Spleen (tissue), 11 donors: Measurements from ENCODE around the gene TIGAR. TPM values are rescaled to one million over a fixed set of nuclear protein-coding genes. Genes with fewer than 3 reads are reported as not detected.
A peak's percentile ranks its signal among the peaks of the same experiment; 100 is the strongest.

Source experiments
- DNase-seq: peaks from one replicate; pipeline ENCODE4 v3.0.0-alpha.2; 2020
- H3K27ac ChIP-seq, 8 donors: fragments of 200-600 bp; sonication (generic) in 7 of 8; 1 replicate in 4 of 8; 2 replicates in 4 of 8; pipeline versions ENCODE4 v1.5.0 to v1.8.0; 2016 to 2021; ENCODE audit warnings: inconsistent platforms in 4 of 8, mild to moderate bottlenecking in 4 of 8, moderate library complexity in 1 of 8
- H3K27me3 ChIP-seq, 7 donors: fragments of 200-600 bp; sonication (generic) in 6 of 7; replicated peaks in 1 of 7; 1 replicate in 4 of 7; 2 replicates in 3 of 7; pipeline versions ENCODE4 v1.5.0 to v1.8.0; 2016 to 2021; ENCODE audit warnings: inconsistent platforms in 3 of 7, mild to moderate bottlenecking in 1 of 7
- H3K36me3 ChIP-seq, 6 donors: fragments of 200-600 bp; sonication (generic) in 5 of 6; 1 replicate in 4 of 6; 2 replicates in 2 of 6; pipeline versions ENCODE4 v1.5.0 to v1.8.0; 2016 to 2021; ENCODE audit warnings: inconsistent platforms in 2 of 6
- H3K4me1 ChIP-seq, 6 donors: fragments of 200-600 bp; sonication (generic) in 5 of 6; 1 replicate in 3 of 6; 2 replicates in 3 of 6; pipeline versions ENCODE4 v1.5.0 to v1.8.0; 2016 to 2021; ENCODE audit warnings: inconsistent platforms in 3 of 6
- H3K4me3 ChIP-seq, 8 donors: fragments of 200-600 bp; sonication (generic) in 7 of 8; 1 replicate in 4 of 8; 2 replicates in 4 of 8; pipeline versions ENCODE4 v1.5.0 to v1.8.0; 2016 to 2021; ENCODE audit warnings: inconsistent platforms in 4 of 8, mild to moderate bottlenecking in 4 of 8, moderate library complexity in 2 of 8
- H3K9me3 ChIP-seq, 8 donors: fragments of 200-600 bp; sonication (generic) in 7 of 8; 1 replicate in 4 of 8; 2 replicates in 4 of 8; pipeline versions ENCODE4 v1.5.0 to v1.8.0; 2016 to 2021; ENCODE audit warnings: inconsistent platforms in 4 of 8
- POLR2A ChIP-seq, 3 donors: fragments of 450-650 bp; IDR thresholded peaks; one replicate each; pipeline ENCODE4 v1.5.1; 2017; ENCODE audit warnings: antibody characterized with exemption in 3 of 3, mild to moderate bottlenecking in 1 of 3
- POLR2AphosphoS5 ChIP-seq, 3 donors: sonication (generic); formaldehyde crosslinking; IDR thresholded peaks; one replicate each; pipeline ENCODE4 v1.5.1; 2017; ENCODE audit warnings: antibody characterized with exemption in 3 of 3
- WGBS, 5 donors: extraction: QIAGEN DNeasy Blood & Tissue Kit in 3 of 5; methylation state at CpG; one replicate each; pipeline versions ENCODE4 v1.1.5 to v1.1.7; 2013 to 2018; 5-methylcytosine and 5-hydroxymethylcytosine counted together
- intact Hi-C: fragments of 100-400 bp; cut with DNase I; formaldehyde crosslinking; loops from one replicate; pipeline ENCODE4 v1.15.0; 2023; ENCODE audit warnings: low total_unique reads
- polyA plus RNA-seq, 3 donors: library from polyadenylated mRNA; stranded (reverse); fragments of 200-250 nt; gene quantifications; one replicate each; pipeline ENCODE4 v1.2.1, GENCODE V29; 2013
- total RNA-seq, 7 donors: library from RNA; depleted of rRNA in 3 of 7; stranded (reverse); fragments of >200 nt in 3 of 7; fragmentation: NEBNext Ultra II Directional in 4 of 7; extraction: Animal tissue kit (Norgen Biotek cat#: 25700) in 4 of 7; gene quantifications; one replicate each; pipeline versions ENCODE4 v1.1.0 to v1.2.1, GENCODE V29; 2016 to 2021
- TF ChIP-seq, protein P1 (sequence below), 11 experiments: fragments of 200-600 bp in 7 of 11; fragments of 450-650 bp in 4 of 11; sonication (generic) in 4 of 11; IDR thresholded peaks in 8 of 11; conservative IDR thresholded peaks in 3 of 11; 1 replicate in 7 of 11; 2 replicates in 4 of 11; pipeline versions ENCODE4 v1.4.0 to v1.8.0; 2016 to 2021; ENCODE audit warnings: antibody characterized with exemption in 11 of 11, inconsistent platforms in 4 of 11, mild to moderate bottlenecking in 1 of 11
- donor health status: healthy with polysubstance abuse.
- donor health status: DM: no; HTN: no; CAD: no; lungs with moderate emphysema.
- donor health status: DM: no; HTN: no; CAD: no.
- donor health status: Bipolar disorder and iron deficiency.
- donor health status: healthy.
- donor health status: DM: no; HTN: no; CAD: no.
- donor health status: DM: yes; HTN: yes; CAD: no.

The TIGAR gene
- total and polyA plus RNA-seq, 10 donors, result 4.5 to 16.7 (median 11.5) TPM

DNA sequence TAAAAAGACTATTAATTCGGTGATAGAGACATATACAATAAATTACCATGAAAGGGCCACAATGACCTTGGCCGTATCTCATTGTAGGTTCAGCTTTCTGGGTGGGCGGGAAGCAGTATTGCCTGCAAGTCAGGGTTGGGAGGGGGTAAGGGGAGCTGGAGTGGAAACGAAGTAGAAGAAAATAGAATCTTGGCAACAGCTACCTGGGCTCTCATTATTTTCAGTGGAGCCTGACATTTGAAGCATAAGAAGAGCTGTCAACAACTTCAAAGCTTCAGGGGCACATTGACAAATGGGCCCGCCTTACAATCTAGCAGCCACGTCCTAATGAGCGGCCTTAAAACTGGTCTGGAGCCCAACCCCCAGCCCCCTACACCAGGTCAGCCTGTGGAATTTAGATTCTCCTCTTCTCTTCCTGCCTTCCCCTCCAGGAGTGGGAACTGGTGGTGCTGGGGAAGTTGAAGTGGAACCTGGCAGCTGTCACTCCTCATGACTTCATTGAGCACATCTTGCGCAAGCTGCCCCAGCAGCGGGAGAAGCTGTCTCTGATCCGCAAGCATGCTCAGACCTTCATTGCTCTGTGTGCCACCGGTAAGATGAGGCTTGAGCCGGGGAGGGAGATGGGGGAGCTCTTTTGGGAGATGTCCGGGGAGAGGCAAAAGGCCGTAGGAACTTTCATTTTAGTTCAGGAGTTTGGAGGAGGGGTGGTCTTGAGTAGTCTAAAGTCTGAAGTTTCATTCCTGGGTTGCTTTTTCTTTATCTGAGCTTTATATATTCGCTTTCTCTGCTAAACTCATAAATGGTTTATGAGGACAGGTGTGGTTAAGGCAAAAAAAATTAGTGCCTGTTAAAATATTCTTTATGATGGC lies 42.5 kb upstream of the TIGAR start:
- Histone ChIP-seq H3K9me3 (no peaks in the 10 kb centered on the region), H3K27me3 (peaks cover 0 to 31% (median 19%) of the 10 kb centered on the region in 7 donors), H3K36me3 (peaks cover 0 to 75% (median 58%) of the 10 kb centered on the region in 6 donors), H3K4me1 (peaks cover 3 to 99% (median 72%) of the 10 kb centered on the region in 6 donors), H3K27ac (peak overlapping the region in 4 of 8 donors; percentile 24 to 93 (median 48)), H3K4me3 (no peak overlapping the region)
- 53 to 74% (median 60%) methylated on average over 14 to 15 of the region's 15 CpGs for WGBS, 5 donors
- peak; percentile 87 for DNase-seq
- intact Hi-C loops, result loop anchor here (5.0 kb wide), 2 partner anchors 391 to 406 kb away; partner anchors contain the start of gene PARP11
- TF ChIP-seq POLR2A (IDR thresholded peaks at IDR 0.05), result no peak
- peak in 2 of 3 donors; percentile 50 to 52 for TF ChIP-seq POLR2AphosphoS5 (IDR thresholded peaks at IDR 0.05)
- TF ChIP-seq, protein P1, sequence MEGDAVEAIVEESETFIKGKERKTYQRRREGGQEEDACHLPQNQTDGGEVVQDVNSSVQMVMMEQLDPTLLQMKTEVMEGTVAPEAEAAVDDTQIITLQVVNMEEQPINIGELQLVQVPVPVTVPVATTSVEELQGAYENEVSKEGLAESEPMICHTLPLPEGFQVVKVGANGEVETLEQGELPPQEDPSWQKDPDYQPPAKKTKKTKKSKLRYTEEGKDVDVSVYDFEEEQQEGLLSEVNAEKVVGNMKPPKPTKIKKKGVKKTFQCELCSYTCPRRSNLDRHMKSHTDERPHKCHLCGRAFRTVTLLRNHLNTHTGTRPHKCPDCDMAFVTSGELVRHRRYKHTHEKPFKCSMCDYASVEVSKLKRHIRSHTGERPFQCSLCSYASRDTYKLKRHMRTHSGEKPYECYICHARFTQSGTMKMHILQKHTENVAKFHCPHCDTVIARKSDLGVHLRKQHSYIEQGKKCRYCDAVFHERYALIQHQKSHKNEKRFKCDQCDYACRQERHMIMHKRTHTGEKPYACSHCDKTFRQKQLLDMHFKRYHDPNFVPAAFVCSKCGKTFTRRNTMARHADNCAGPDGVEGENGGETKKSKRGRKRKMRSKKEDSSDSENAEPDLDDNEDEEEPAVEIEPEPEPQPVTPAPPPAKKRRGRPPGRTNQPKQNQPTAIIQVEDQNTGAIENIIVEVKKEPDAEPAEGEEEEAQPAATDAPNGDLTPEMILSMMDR (IDR thresholded peaks at IDR 0.05 in 8 of 11, conservative IDR thresholded peaks at IDR 0.05 in 3 of 11), result no peak

DNA sequence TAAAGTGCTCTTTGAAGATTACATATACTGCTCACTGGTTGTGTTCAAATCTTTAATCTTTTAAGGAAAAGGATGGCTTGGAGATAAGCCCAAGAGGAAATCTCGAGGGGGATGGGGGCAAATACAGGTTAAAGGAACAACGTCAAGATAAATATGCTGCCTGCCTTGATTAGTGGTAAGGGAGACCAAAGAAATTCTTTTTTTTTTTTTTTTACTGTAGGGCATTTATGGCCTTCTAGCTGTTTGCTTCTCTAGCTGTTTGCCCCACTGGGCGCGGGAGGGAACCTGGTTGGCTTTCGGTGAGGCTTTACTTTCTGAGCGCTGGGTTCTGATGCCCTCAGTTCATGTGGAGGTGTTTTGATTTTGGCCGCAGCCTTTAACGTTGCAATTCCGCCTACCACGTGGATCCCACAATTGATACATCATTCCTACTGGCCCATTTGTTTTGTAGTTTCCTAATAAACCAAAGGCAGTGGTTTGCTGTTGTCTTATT lies 41.8 kb upstream of the TIGAR start:
- H3K4me3 ChIP-seq, result no peak overlapping the region
- H3K9me3 ChIP-seq, result no peaks in the 10 kb centered on the region
- WGBS, 5 donors, result 70 to 85% (median 78%) methylated on average over 10 of the region's 10 CpGs
- H3K27ac ChIP-seq, result peak overlapping the region in 2 of 8 donors; percentile 53 to 93
- H3K4me1 ChIP-seq, result peaks cover 0 to 99% (median 69%) of the 10 kb centered on the region in 6 donors
- no peak for DNase-seq
- H3K36me3 ChIP-seq, result peaks cover 0 to 81% (median 64%) of the 10 kb centered on the region in 6 donors
- intact Hi-C loops, result loop anchor here (5.0 kb wide), 2 partner anchors 392 to 407 kb away; partner anchors contain the start of gene PARP11
- TF ChIP-seq POLR2A (IDR thresholded peaks at IDR 0.05) (no peak), POLR2AphosphoS5 (IDR thresholded peaks at IDR 0.05) (no peak)
- TF ChIP-seq, protein P1 (IDR thresholded peaks at IDR 0.05 in 8 of 11, conservative IDR thresholded peaks at IDR 0.05 in 3 of 11), result no peak
- peaks cover 0 to 24% (median 12%) of the 10 kb centered on the region in 7 donors for H3K27me3 ChIP-seq

DNA sequence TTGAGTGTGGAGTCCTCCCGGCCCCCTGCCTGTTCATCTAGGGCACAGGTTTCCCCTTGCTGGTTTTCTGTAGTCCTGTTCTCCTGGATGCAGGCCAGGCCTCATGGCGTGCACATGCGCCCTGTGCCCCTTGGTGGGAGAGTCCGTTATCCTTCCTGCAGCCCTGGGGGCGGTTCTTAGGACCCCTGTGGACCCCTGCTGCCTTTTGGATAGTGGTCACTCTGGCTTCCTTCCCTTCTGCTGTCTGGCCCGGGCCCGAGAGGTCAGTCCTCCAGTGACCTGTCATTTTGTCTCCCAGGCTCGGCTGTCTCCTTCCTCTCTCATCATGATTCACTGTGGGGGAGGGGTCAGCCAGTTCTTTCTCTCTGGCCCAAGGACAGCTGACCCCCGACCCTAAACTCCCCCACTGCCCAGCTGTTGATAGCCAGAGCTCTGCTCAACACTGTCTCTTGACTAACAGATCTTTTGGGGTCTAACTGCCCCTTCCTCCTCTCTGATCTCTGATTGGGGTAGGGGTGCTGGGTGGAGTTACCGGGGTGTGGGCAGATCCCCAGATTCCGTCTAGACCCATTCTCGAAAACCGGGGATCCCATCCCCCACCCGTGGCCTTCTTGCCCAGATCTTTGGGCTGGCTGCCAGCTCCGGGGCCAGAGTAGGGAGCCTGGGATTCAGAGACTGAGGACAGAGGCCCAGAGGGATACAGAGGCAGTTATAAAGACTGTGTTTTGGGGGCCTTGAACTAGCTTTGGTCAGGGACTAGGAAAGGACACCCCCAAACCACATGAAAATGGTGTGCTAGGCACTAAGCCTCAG lies 40.5 kb upstream of the TIGAR start:
- WGBS, 5 donors, result 58 to 65% (median 65%) methylated on average over 14 to 15 of the region's 15 CpGs
- Histone ChIP-seq H3K36me3 (peaks cover 0 to 95% (median 75%) of the 10 kb centered on the region in 6 donors), H3K9me3 (no peaks in the 10 kb centered on the region), H3K4me1 (peaks cover under 1 to 98% (median 63%) of the 10 kb centered on the region in 6 donors), H3K27ac (peak overlapping the region in 6 of 8 donors; percentile 22 to 93 (median 35)), H3K27me3 (peaks cover 0 to 11% (median 4%) of the 10 kb centered on the region in 7 donors), H3K4me3 (no peak overlapping the region)
- intact Hi-C loops, result no loop called here
- TF ChIP-seq POLR2AphosphoS5 (IDR thresholded peaks at IDR 0.05), result no peak
- DNase-seq, result no peak

DNA sequence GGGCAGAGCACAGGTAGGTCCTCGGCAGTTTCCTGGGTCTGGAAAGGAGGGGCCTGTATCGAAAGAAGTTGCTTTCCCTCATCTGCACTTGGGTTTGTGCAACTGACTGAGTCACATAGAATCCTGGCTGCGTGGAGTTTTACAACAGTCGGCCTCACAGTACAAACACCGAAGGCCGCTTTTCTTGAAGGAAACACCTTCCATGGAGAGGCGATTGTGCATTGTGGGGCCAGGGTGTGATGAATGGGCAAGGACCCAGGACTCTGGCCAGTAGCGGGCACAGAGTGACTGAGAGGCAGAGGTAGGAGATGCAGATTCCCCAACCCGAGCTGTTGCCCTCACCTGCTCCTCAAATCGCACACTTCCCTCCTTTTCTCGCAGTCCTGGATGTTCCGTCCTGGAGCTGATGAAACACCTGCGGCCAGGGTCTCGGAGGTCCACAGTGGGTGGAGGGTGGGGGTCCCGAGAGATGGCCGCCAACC lies 39.8 kb upstream of the TIGAR start:
- H3K36me3 ChIP-seq, result peaks cover 0 to 98% (median 81%) of the 10 kb centered on the region in 6 donors
- H3K27me3 ChIP-seq, result peaks cover 0 to 4% (median 0%) of the 10 kb centered on the region in 7 donors
- TF ChIP-seq, protein P1 (IDR thresholded peaks at IDR 0.05 in 8 of 11, conservative IDR thresholded peaks at IDR 0.05 in 3 of 11), result no peak
- TF ChIP-seq POLR2A (IDR thresholded peaks at IDR 0.05) (no peak), POLR2AphosphoS5 (IDR thresholded peaks at IDR 0.05) (peak in 1 of 3 donors; percentile 31)
- no peak for DNase-seq
- intact Hi-C loops, result no loop called here
- H3K27ac ChIP-seq, result peak overlapping the region in 4 of 8 donors; percentile 28 to 93 (median 42)
- peaks cover 3 to 98% (median 63%) of the 10 kb centered on the region in 6 donors for H3K4me1 ChIP-seq
- WGBS, 5 donors, result 89 to 92% (median 91%) methylated on average over 16 of the region's 16 CpGs
- no peak overlapping the region for H3K4me3 ChIP-seq
- no peaks in the 10 kb centered on the region for H3K9me3 ChIP-seq
